ENCODE results near the gene YEATS4. TPM values are rescaled to one million over a fixed set of nuclear protein-coding genes. Genes with fewer than 3 reads are reported as not detected.

YEATS4 gene
- total RNA-seq, 2 donors from 2014 or later: 7.7 to 8.9 TPM

GRCh38 chr12:69423037-69423905 is 63.7 kb downstream of the YEATS4 start:
- DNase-seq (ENCODE audit: low spot score): no peak
- intact Hi-C loops (cut with DNase I): no loop called here

GRCh38 chr12:69425417-69425816 is 65.9 kb downstream of the YEATS4 start:
- intact Hi-C loops (cut with DNase I): loop anchor here in 1 of 2 donors (5.0 kb wide), 1 partner anchor 1172 kb away; no protein-coding TSS in a partner anchor
- no peak for DNase-seq (ENCODE audit: low spot score)

- intact Hi-C loops (cut with DNase I): loop anchor here in 1 of 2 donors (5.0 kb wide), 1 partner anchor 1169 kb away; no protein-coding TSS in a partner anchor
- DNase-seq (ENCODE audit: low spot score): no peak
Observed at GRCh38 chr12:69428351-69429073, 69.0 kb downstream of the YEATS4 start.

- DNase-seq (ENCODE audit: low spot score): no peak
- intact Hi-C loops (cut with DNase I): loop anchor here in 1 of 2 donors (10.0 kb wide), 1 partner anchor 1384 kb away; no protein-coding TSS in a partner anchor
Observed at GRCh38 chr12:69430942-69431590, 71.5 kb downstream of the YEATS4 start.

- intact Hi-C loops (cut with DNase I): loop anchor here in 1 of 2 donors (10.0 kb wide), 1 partner anchor 1383 kb away; no protein-coding TSS in a partner anchor
- no peak for DNase-seq (ENCODE audit: low spot score)
Observed at GRCh38 chr12:69431591-69432222, 72.2 kb downstream of the YEATS4 start.

GRCh38 chr12:69433653-69434052 is 74.1 kb downstream of the YEATS4 start:
- no peak for DNase-seq (ENCODE audit: low spot score)
- intact Hi-C loops (cut with DNase I): loop anchor here in 1 of 2 donors (10.0 kb wide), 1 partner anchor 1381 kb away; no protein-coding TSS in a partner anchor

GRCh38 chr12:69435644-69436043 is 76.1 kb downstream of the YEATS4 start:
- intact Hi-C loops (cut with DNase I): loop anchor here in 1 of 2 donors (10.0 kb wide), 1 partner anchor 1379 kb away; no protein-coding TSS in a partner anchor

GRCh38 chr12:69437073-69437472 is 77.5 kb downstream of the YEATS4 start:
- intact Hi-C loops (cut with DNase I): loop anchor here in 1 of 2 donors (10.0 kb wide), 1 partner anchor 1378 kb away; no protein-coding TSS in a partner anchor
- no peak for DNase-seq (ENCODE audit: low spot score)

More at GRCh38 chr12:69435644-69436043, 76.1 kb downstream of the YEATS4 start:
- no peak for DNase-seq (ENCODE audit: low spot score)

GRCh38 chr12:69438539-69438938 is 79.0 kb downstream of the YEATS4 start:
- intact Hi-C loops (cut with DNase I): loop anchor here in 1 of 2 donors (10.0 kb wide), 1 partner anchor 1376 kb away; no protein-coding TSS in a partner anchor
- DNase-seq (ENCODE audit: low spot score): no peak

- intact Hi-C loops (cut with DNase I): no loop called here
- no peak for DNase-seq (ENCODE audit: low spot score)
Observed at GRCh38 chr12:69440016-69440415, 80.5 kb downstream of the YEATS4 start.

Other genes starting within 250 kb of the YEATS4 start
- gene CPSF6, start 120.2 kb upstream of the YEATS4 start, total RNA-seq: 10 to 100 TPM; 42.9 to 44.9 TPM
- 10 to 100 TPM; 20.7 to 50.3 TPM for gene LYZ, start 11.4 kb upstream of the YEATS4 start, total RNA-seq
- gene FRS2, start 110.6 kb downstream of the YEATS4 start, total RNA-seq: 10 to 100 TPM; 35.0 to 39.1 TPM
- gene CCT2, start 225.7 kb downstream of the YEATS4 start, total RNA-seq: 100 to 1,000 TPM in 1 of 2 donors, 10 to 100 TPM in 1; 94.3 to 144 TPM

Data from posterior vena cava (tissue), 2 donors.